CD8-positive, alpha-beta memory T cell (primary cell): ENCODE measurements around the gene SHISAL1. TPM values are rescaled to one million over a fixed set of nuclear protein-coding genes. Genes with fewer than 3 reads are reported as not detected.

Experiments
- CTCF ChIA-PET: fragments of 350-600 bp; sonication (Branson Sonifier 250); formaldehyde crosslinking; loops from one replicate; lab custom pipeline; 2021; ENCODE audit warnings: antibody characterized with exemption; lab: Charles Lee
- POLR2A ChIA-PET: fragments of 350-600 bp; sonication (Branson Sonifier 250); formaldehyde crosslinking; loops from one replicate; lab custom pipeline; 2021; ENCODE audit warnings: antibody characterized with exemption; lab: Charles Lee
- DNase-seq, 5 donors: peaks; one replicate each; pipeline versions ENCODE4 v3.0.0 to v3.0.0-alpha.2; 2020 to 2022; ENCODE audit warnings: mixed read lengths in 1 of 5
- H3K27ac ChIP-seq: one replicate; pipeline ENCODE4 v1.7.0; 2013; ENCODE audit warnings: low read depth, mild to moderate bottlenecking, low read length, moderate library complexity
- H3K27me3 ChIP-seq: 2 replicates; pipeline ENCODE4 v1.7.0; 2013; ENCODE audit warnings: low read length, mild to moderate bottlenecking; ENCODE audit not compliant: insufficient read depth, poor library complexity, severe bottlenecking
- H3K36me3 ChIP-seq: 2 replicates; pipeline ENCODE4 v1.7.0; 2013; ENCODE audit warnings: mild to moderate bottlenecking, low read length, moderate library complexity; ENCODE audit not compliant: insufficient read depth
- H3K4me1 ChIP-seq: 2 replicates; pipeline ENCODE4 v1.7.0; 2013; ENCODE audit warnings: mild to moderate bottlenecking, low read length, moderate library complexity; ENCODE audit not compliant: insufficient read depth
- H3K4me3 ChIP-seq: 2 replicates; pipeline ENCODE4 v1.7.0; 2013; ENCODE audit warnings: mild to moderate bottlenecking, low read length
- H3K9me3 ChIP-seq: 2 replicates; pipeline ENCODE4 v1.7.0; 2013; ENCODE audit warnings: mild to moderate bottlenecking, low read length
- H3K27ac Mint-ChIP-seq, 8 donors: one replicate each; pipeline ENCODE4 v1.8.0; 2020 to 2021; ENCODE audit warnings: mixed read lengths in 8 of 8, mild to moderate bottlenecking in 6 of 8, inconsistent platforms in 3 of 8, moderate library complexity in 3 of 8
- H3K27me3 Mint-ChIP-seq, 2 donors: one replicate each; pipeline ENCODE4 v1.8.0; 2020 to 2021; ENCODE audit warnings: mixed read lengths in 2 of 2, mild to moderate bottlenecking in 1 of 2, moderate library complexity in 1 of 2
- H3K36me3 Mint-ChIP-seq, 3 donors: one replicate each; pipeline ENCODE4 v1.8.0; 2020 to 2021; ENCODE audit warnings: mixed read lengths in 3 of 3, inconsistent platforms in 1 of 3, mild to moderate bottlenecking in 1 of 3
- H3K4me1 Mint-ChIP-seq, 3 donors: one replicate each; pipeline ENCODE4 v1.8.0; 2020 to 2021; ENCODE audit warnings: mixed read lengths in 3 of 3, inconsistent platforms in 1 of 3, mild to moderate bottlenecking in 1 of 3
- H3K4me3 Mint-ChIP-seq, 7 donors: one replicate each; pipeline ENCODE4 v1.8.0; 2020 to 2021; ENCODE audit warnings: mixed read lengths in 7 of 7, mild to moderate bottlenecking in 6 of 7, moderate library complexity in 4 of 7, inconsistent platforms in 2 of 7
- H3K9me3 Mint-ChIP-seq, 5 donors: one replicate each; pipeline ENCODE4 v1.8.0; 2020 to 2022; ENCODE audit warnings: mixed read lengths in 5 of 5, mild to moderate bottlenecking in 3 of 5, moderate library complexity in 2 of 5, inconsistent platforms in 1 of 5
- polyA plus RNA-seq: library from polyadenylated mRNA; unstranded; fragments of 300-500 nt; fragmentation: Illumina TruSeq; gene quantifications from one replicate; pipeline ENCODE4 v1.2.3, GENCODE V29; 2021
- total RNA-seq, 2 experiments: library from RNA; stranded (reverse); gene quantifications; one replicate each; pipeline ENCODE4 v1.2.3, GENCODE V29; 2021

The SHISAL1 gene
- total and polyA plus RNA-seq, 3 experiments from 2014 or later = not detected

- H3K27me3 Mint-ChIP-seq = peaks cover 7 to 52% of the 10 kb centered on the region in 2 donors
- peaks cover 3 to 9% (median 6%) of the 10 kb centered on the region in 3 donors for H3K4me1 Mint-ChIP-seq
- no peak for DNase-seq
- no peaks in the 10 kb centered on the region for H3K36me3 ChIP-seq
- H3K4me1 ChIP-seq = no peaks in the 10 kb centered on the region
- ChIA-PET POLR2A (no interaction called here), CTCF (no interaction called here)
- no peak overlapping the region for H3K27ac ChIP-seq
- H3K9me3 ChIP-seq = no peaks in the 10 kb centered on the region
- H3K36me3 Mint-ChIP-seq = no peaks in the 10 kb centered on the region
- H3K9me3 Mint-ChIP-seq = no peaks in the 10 kb centered on the region
- H3K4me3 Mint-ChIP-seq = no peak overlapping the region
- H3K27ac Mint-ChIP-seq = no peak overlapping the region
- no peak overlapping the region for H3K4me3 ChIP-seq
- H3K27me3 ChIP-seq = no peaks in the 10 kb centered on the region
These were observed 36.3 kb upstream of the SHISAL1 start for GRCh38 chr22:44348971-44349560.

- no peak for DNase-seq
- CTCF ChIA-PET = no interaction called here
- Histone ChIP-seq H3K4me1 (no peaks in the 10 kb centered on the region), H3K36me3 (no peaks in the 10 kb centered on the region), H3K27me3 (no peaks in the 10 kb centered on the region), H3K4me3 (no peak overlapping the region), H3K27ac (no peak overlapping the region), H3K9me3 (no peaks in the 10 kb centered on the region)
- no peaks in the 10 kb centered on the region for H3K36me3 Mint-ChIP-seq
- peaks cover 8 to 39% of the 10 kb centered on the region in 2 donors for H3K27me3 Mint-ChIP-seq
- no peak overlapping the region for H3K27ac Mint-ChIP-seq
- POLR2A ChIA-PET = no interaction called here
- peaks cover 3 to 9% (median 6%) of the 10 kb centered on the region in 3 donors for H3K4me1 Mint-ChIP-seq
- no peaks in the 10 kb centered on the region for H3K9me3 Mint-ChIP-seq
- no peak overlapping the region for H3K4me3 Mint-ChIP-seq
These were observed 34.8 kb upstream of the SHISAL1 start for GRCh38 chr22:44347549-44347948.

GRCh38 chr22:44347080-44347479, 34.3 kb upstream of the SHISAL1 start:
- H3K27me3 ChIP-seq = no peaks in the 10 kb centered on the region
- no peaks in the 10 kb centered on the region for H3K9me3 ChIP-seq
- peaks cover 8 to 35% of the 10 kb centered on the region in 2 donors for H3K27me3 Mint-ChIP-seq
- ChIA-PET CTCF (no interaction called here), POLR2A (no interaction called here)
- DNase-seq = no peak
- no peaks in the 10 kb centered on the region for H3K4me1 ChIP-seq
- H3K36me3 Mint-ChIP-seq = no peaks in the 10 kb centered on the region
- no peaks in the 10 kb centered on the region for H3K36me3 ChIP-seq
- H3K9me3 Mint-ChIP-seq = no peaks in the 10 kb centered on the region
- H3K27ac Mint-ChIP-seq = no peak overlapping the region
- H3K4me3 Mint-ChIP-seq = no peak overlapping the region
- H3K27ac ChIP-seq = no peak overlapping the region
- H3K4me1 Mint-ChIP-seq = peaks cover 3 to 9% (median 6%) of the 10 kb centered on the region in 3 donors
- no peak overlapping the region for H3K4me3 ChIP-seq

- H3K27me3 ChIP-seq = no peaks in the 10 kb centered on the region
- H3K4me1 ChIP-seq = no peaks in the 10 kb centered on the region
- H3K36me3 ChIP-seq = no peaks in the 10 kb centered on the region
- peaks cover 8 to 24% of the 10 kb centered on the region in 2 donors for H3K27me3 Mint-ChIP-seq
- no peak overlapping the region for H3K4me3 ChIP-seq
- CTCF ChIA-PET = no interaction called here
- no peak overlapping the region for H3K27ac Mint-ChIP-seq
- no peaks in the 10 kb centered on the region for H3K36me3 Mint-ChIP-seq
- no peak for DNase-seq
- H3K27ac ChIP-seq = no peak overlapping the region
- POLR2A ChIA-PET = no interaction called here
- H3K4me1 Mint-ChIP-seq = no peaks in the 10 kb centered on the region
- H3K9me3 Mint-ChIP-seq = no peaks in the 10 kb centered on the region
- H3K9me3 ChIP-seq = no peaks in the 10 kb centered on the region
- H3K4me3 Mint-ChIP-seq = no peak overlapping the region
These were observed 33.1 kb upstream of the SHISAL1 start for GRCh38 chr22:44345872-44346271.

GRCh38 chr22:44344407-44344806, 31.7 kb upstream of the SHISAL1 start:
- Histone ChIP-seq H3K27me3 (no peaks in the 10 kb centered on the region), H3K36me3 (no peaks in the 10 kb centered on the region), H3K4me1 (no peaks in the 10 kb centered on the region), H3K4me3 (no peak overlapping the region), H3K27ac (no peak overlapping the region), H3K9me3 (no peaks in the 10 kb centered on the region)
- ChIA-PET CTCF (no interaction called here), POLR2A (no interaction called here)
- Mint-ChIP-seq H3K27me3 (peaks cover 8 to 15% of the 10 kb centered on the region in 2 donors), H3K9me3 (no peaks in the 10 kb centered on the region), H3K4me1 (no peaks in the 10 kb centered on the region), H3K27ac (peak overlapping the region in 1 of 8 donors; percentile 12), H3K4me3 (no peak overlapping the region), H3K36me3 (no peaks in the 10 kb centered on the region)
- DNase-seq = no peak

GRCh38 chr22:44342347-44342956, 29.7 kb upstream of the SHISAL1 start:
- Histone ChIP-seq H3K4me1 (no peaks in the 10 kb centered on the region), H3K27ac (no peak overlapping the region), H3K4me3 (no peak overlapping the region), H3K36me3 (no peaks in the 10 kb centered on the region), H3K27me3 (no peaks in the 10 kb centered on the region), H3K9me3 (no peaks in the 10 kb centered on the region)
- H3K9me3 Mint-ChIP-seq = no peaks in the 10 kb centered on the region
- ChIA-PET CTCF (no interaction called here), POLR2A (no interaction called here)
- no peak for DNase-seq
- no peaks in the 10 kb centered on the region for H3K36me3 Mint-ChIP-seq
- no peak overlapping the region for H3K27ac Mint-ChIP-seq
- no peak overlapping the region for H3K4me3 Mint-ChIP-seq
- H3K27me3 Mint-ChIP-seq = peaks cover 6% of the 10 kb centered on the region in 2 donors
- H3K4me1 Mint-ChIP-seq = no peaks in the 10 kb centered on the region

- no peaks in the 10 kb centered on the region for H3K36me3 ChIP-seq
- no peak overlapping the region for H3K27ac Mint-ChIP-seq
- no peak overlapping the region for H3K4me3 Mint-ChIP-seq
- H3K27me3 ChIP-seq = no peaks in the 10 kb centered on the region
- ChIA-PET CTCF (no interaction called here), POLR2A (no interaction called here)
- no peaks in the 10 kb centered on the region for H3K9me3 Mint-ChIP-seq
- H3K36me3 Mint-ChIP-seq = no peaks in the 10 kb centered on the region
- no peaks in the 10 kb centered on the region for H3K4me1 ChIP-seq
- H3K4me1 Mint-ChIP-seq = no peaks in the 10 kb centered on the region
- no peak overlapping the region for H3K4me3 ChIP-seq
- peaks cover 1 to 6% of the 10 kb centered on the region in 2 donors for H3K27me3 Mint-ChIP-seq
- no peak overlapping the region for H3K27ac ChIP-seq
- H3K9me3 ChIP-seq = no peaks in the 10 kb centered on the region
- DNase-seq = no peak
These were observed 28.9 kb upstream of the SHISAL1 start for GRCh38 chr22:44341431-44342346.
